Stimulated activated naive CD4-positive, alpha-beta T cell treated with Interleukin-2 at 50 U/mL for 16 hours (primary cell): Measurements from ENCODE around the gene PDZD4.
A peak's percentile ranks its signal among the peaks of the same experiment; 100 is the strongest.

Source experiments
- DNase-seq: peaks from one replicate; lab custom pipeline; 2025; lab: John Stamatoyannopoulos, UW

The PDZD4 gene

GRCh38 chrX:153829799-153830639 is at the start of gene PDZD4:
TSS of gene PDZD4 (minus strand) at chrX:153830544. CDS start at chrX:153830298, 246 bp downstream.
- DNase-seq, result peak; percentile 1

GRCh38 chrX:153879741-153880439 is 49.5 kb upstream of the PDZD4 start:
- DNase-seq, result no peak

- DNase-seq, result no peak
Measured at GRCh38 chrX:153878969-153879653, 48.8 kb upstream of the PDZD4 start.

GRCh38 chrX:153878345-153878744 is 48.0 kb upstream of the PDZD4 start:
- no peak for DNase-seq

GRCh38 chrX:153877571-153878261 is 47.4 kb upstream of the PDZD4 start:
- no peak for DNase-seq

- no peak for DNase-seq
Measured at GRCh38 chrX:153876112-153876491, 45.8 kb upstream of the PDZD4 start.

- peak; percentile 55 for DNase-seq
Measured at GRCh38 chrX:153875391-153876111, 45.2 kb upstream of the PDZD4 start.

- no peak for DNase-seq
Measured at GRCh38 chrX:153874366-153875125, 44.2 kb upstream of the PDZD4 start.

- no peak for DNase-seq
Measured at GRCh38 chrX:153874085-153874365, 43.7 kb upstream of the PDZD4 start.

GRCh38 chrX:153873282-153874084 is 43.1 kb upstream of the PDZD4 start:
- DNase-seq, result no peak

GRCh38 chrX:153871946-153872878 is 41.9 kb upstream of the PDZD4 start:
- DNase-seq, result no peak

- no peak for DNase-seq
Measured at GRCh38 chrX:153871451-153871850, 41.1 kb upstream of the PDZD4 start.

- no peak for DNase-seq
Measured at GRCh38 chrX:153870791-153871360, 40.5 kb upstream of the PDZD4 start.

- no peak for DNase-seq
Measured at GRCh38 chrX:153870288-153870690, 39.9 kb upstream of the PDZD4 start.

GRCh38 chrX:153869473-153870287 is 39.3 kb upstream of the PDZD4 start:
- no peak for DNase-seq

- DNase-seq, result no peak
Measured at GRCh38 chrX:153868576-153869472, 38.5 kb upstream of the PDZD4 start.

GRCh38 chrX:153867671-153868070 is 37.3 kb upstream of the PDZD4 start:
- DNase-seq, result no peak
